ENCODE data around the gene PKD1. TPM values are rescaled to one million over a fixed set of nuclear protein-coding genes. Genes with fewer than 3 reads are reported as not detected.

PKD1 gene
- total RNA-seq, 1 experiment from 2014 or later = 58.9 TPM

GRCh38 chr16:2046893-2047329 is 88.8 kb downstream of the PKD1 start:
- peak overlapping the region; percentile 83 for H2AFZ ChIP-seq (ENCODE audit: low read length)
- no peaks in the 10 kb centered on the region for H3F3A ChIP-seq (ENCODE audit: low read length, unreplicated experiment)
- TF ChIP-seq EZH2 (IDR thresholded peaks at IDR 0.05; ENCODE audit: low read length, unreplicated experiment) (no peak), EZH2phosphoT487 (IDR thresholded peaks at IDR 0.05; ENCODE audit: borderline replicate concordance, low read length) (no peak)
- TF ChIP-seq, protein P1, sequence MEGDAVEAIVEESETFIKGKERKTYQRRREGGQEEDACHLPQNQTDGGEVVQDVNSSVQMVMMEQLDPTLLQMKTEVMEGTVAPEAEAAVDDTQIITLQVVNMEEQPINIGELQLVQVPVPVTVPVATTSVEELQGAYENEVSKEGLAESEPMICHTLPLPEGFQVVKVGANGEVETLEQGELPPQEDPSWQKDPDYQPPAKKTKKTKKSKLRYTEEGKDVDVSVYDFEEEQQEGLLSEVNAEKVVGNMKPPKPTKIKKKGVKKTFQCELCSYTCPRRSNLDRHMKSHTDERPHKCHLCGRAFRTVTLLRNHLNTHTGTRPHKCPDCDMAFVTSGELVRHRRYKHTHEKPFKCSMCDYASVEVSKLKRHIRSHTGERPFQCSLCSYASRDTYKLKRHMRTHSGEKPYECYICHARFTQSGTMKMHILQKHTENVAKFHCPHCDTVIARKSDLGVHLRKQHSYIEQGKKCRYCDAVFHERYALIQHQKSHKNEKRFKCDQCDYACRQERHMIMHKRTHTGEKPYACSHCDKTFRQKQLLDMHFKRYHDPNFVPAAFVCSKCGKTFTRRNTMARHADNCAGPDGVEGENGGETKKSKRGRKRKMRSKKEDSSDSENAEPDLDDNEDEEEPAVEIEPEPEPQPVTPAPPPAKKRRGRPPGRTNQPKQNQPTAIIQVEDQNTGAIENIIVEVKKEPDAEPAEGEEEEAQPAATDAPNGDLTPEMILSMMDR (conservative IDR thresholded peaks at IDR 0.05; ENCODE audit: low read depth, low read length) = no peak
- intact Hi-C loops (cut with micrococcal nuclease) = no loop called here
- H3K79me2 ChIP-seq (ENCODE audit: low read length) = peaks cover 44% of the 10 kb centered on the region
- no peaks in the 10 kb centered on the region for H3K9me3 ChIP-seq (ENCODE audit: low read length)
- peak overlapping the region; percentile 84 for H3K9ac ChIP-seq (ENCODE audit: low read length)
- peak overlapping the region; percentile 94 for H3K4me3 ChIP-seq (ENCODE audit: low read length)
- DNase-seq (no peak), ATAC-seq (no peak)
- no TSS peak for BruUV-seq (replicated peaks)
- CTCF ChIA-PET = interaction anchor here (0.7 kb wide), 1 partner anchor 24 kb away, joined by 3 read pairs; no protein-coding TSS in a partner anchor
- no peaks in the 10 kb centered on the region for H3K36me3 ChIP-seq (ENCODE audit: low read depth, low read length)
- no peaks in the 10 kb centered on the region for H4K20me1 ChIP-seq (ENCODE audit: low read length)
- peak overlapping the region; percentile 99 for H3K4me2 ChIP-seq (ENCODE audit: low read length)
- no peaks in the 10 kb centered on the region for H3K27me3 ChIP-seq (ENCODE audit: low read length)
- H3K9me2 ChIP-seq (replicated peaks; ENCODE audit: low read length) = no peaks in the 10 kb centered on the region
- peaks cover 41% of the 10 kb centered on the region for H3K4me1 ChIP-seq (ENCODE audit: insufficient read depth, low read length)
- peak overlapping the region; percentile 71 for H3K27ac ChIP-seq (ENCODE audit: low read length)
- POLR2A ChIA-PET (ENCODE audit: unreplicated experiment) = interaction anchor here (0.6 kb wide), 1 partner anchor 12 kb away, joined by 3 read pairs; no protein-coding TSS in a partner anchor

- H3K9me2 ChIP-seq (replicated peaks; ENCODE audit: low read length) = no peaks in the 10 kb centered on the region
- BruUV-seq (replicated peaks) = TSS peak; percentile 50
- no peak overlapping the region for H2AFZ ChIP-seq (ENCODE audit: low read length)
- H3K27ac ChIP-seq (ENCODE audit: low read length) = peak overlapping the region; percentile 71
- peak overlapping the region; percentile 99 for H3K4me2 ChIP-seq (ENCODE audit: low read length)
- H3K79me2 ChIP-seq (ENCODE audit: low read length) = peaks cover 44% of the 10 kb centered on the region
- peak overlapping the region; percentile 94 for H3K4me3 ChIP-seq (ENCODE audit: low read length)
- H3K27me3 ChIP-seq (ENCODE audit: low read length) = no peaks in the 10 kb centered on the region
- CTCF ChIA-PET = no interaction called here
- no peaks in the 10 kb centered on the region for H3F3A ChIP-seq (ENCODE audit: low read length, unreplicated experiment)
- TF ChIP-seq EZH2phosphoT487 (IDR thresholded peaks at IDR 0.05; ENCODE audit: borderline replicate concordance, low read length) (no peak), EZH2 (IDR thresholded peaks at IDR 0.05; ENCODE audit: low read length, unreplicated experiment) (no peak)
- TF ChIP-seq, protein P1 (conservative IDR thresholded peaks at IDR 0.05; ENCODE audit: low read depth, low read length) = no peak
- ATAC-seq (no peak), DNase-seq (no peak)
- POLR2A ChIA-PET (ENCODE audit: unreplicated experiment) = no interaction called here
- H3K9ac ChIP-seq (ENCODE audit: low read length) = peak overlapping the region; percentile 84; the same call in 1 of the 2 replicates
- H3K36me3 ChIP-seq (ENCODE audit: low read depth, low read length) = no peaks in the 10 kb centered on the region
- no peaks in the 10 kb centered on the region for H3K9me3 ChIP-seq (ENCODE audit: low read length)
- H3K4me1 ChIP-seq (ENCODE audit: insufficient read depth, low read length) = peaks cover 48% of the 10 kb centered on the region
- H4K20me1 ChIP-seq (ENCODE audit: low read length) = no peaks in the 10 kb centered on the region
- intact Hi-C loops (cut with micrococcal nuclease) = no loop called here
These were observed 89.5 kb downstream of the PKD1 start for GRCh38 chr16:2045965-2046892.

- intact Hi-C loops (cut with micrococcal nuclease) = no loop called here
- ChIA-PET POLR2A (ENCODE audit: unreplicated experiment) (no interaction called here), CTCF (no interaction called here)
- Histone ChIP-seq H3K4me1 (ENCODE audit: insufficient read depth, low read length) (peaks cover 64% of the 10 kb centered on the region), H3K27ac (ENCODE audit: low read length) (no peak overlapping the region), H3K36me3 (ENCODE audit: low read depth, low read length) (no peaks in the 10 kb centered on the region), H3F3A (ENCODE audit: low read length, unreplicated experiment) (no peaks in the 10 kb centered on the region), H3K79me2 (ENCODE audit: low read length) (peaks cover 42% of the 10 kb centered on the region), H3K9me2 (replicated peaks; ENCODE audit: low read length) (no peaks in the 10 kb centered on the region), H4K20me1 (ENCODE audit: low read length) (no peaks in the 10 kb centered on the region), H3K27me3 (ENCODE audit: low read length) (no peaks in the 10 kb centered on the region), H3K4me3 (ENCODE audit: low read length) (no peak overlapping the region), H3K4me2 (ENCODE audit: low read length) (no peak overlapping the region), H3K9ac (ENCODE audit: low read length) (no peak overlapping the region), H3K9me3 (ENCODE audit: low read length) (no peaks in the 10 kb centered on the region), H2AFZ (ENCODE audit: low read length) (no peak overlapping the region)
- TF ChIP-seq EZH2 (IDR thresholded peaks at IDR 0.05; ENCODE audit: low read length, unreplicated experiment) = no peak
- no peak for TF ChIP-seq EZH2phosphoT487 (IDR thresholded peaks at IDR 0.05; ENCODE audit: borderline replicate concordance, low read length)
- TF ChIP-seq, protein P1 (conservative IDR thresholded peaks at IDR 0.05; ENCODE audit: low read depth, low read length) = no peak
- ATAC-seq (no peak), DNase-seq (no peak)
- no TSS peak for BruUV-seq (replicated peaks)
These were observed 91.2 kb downstream of the PKD1 start for GRCh38 chr16:2044541-2044940.
